Activated CD4-positive, alpha-beta T cell treated with anti-CD3 and anti-CD28 coated beads for 36 hours (primary cell): Measurements from ENCODE around the gene NCKAP5. TPM values are rescaled to one million over a fixed set of nuclear protein-coding genes. Genes with fewer than 3 reads are reported as not detected.

Experiments used
- ATAC-seq: fragments of 200-7000 bp; cut with Tn5 transposase; one replicate; pipeline ENCODE4 v1.10.0; 2021; ENCODE audit warnings: mild to moderate bottlenecking, moderate library complexity
- CTCF ChIA-PET: fragments of 350-600 bp; sonication (Branson Sonifier 250); formaldehyde crosslinking; loops from one replicate; lab custom pipeline; 2021; ENCODE audit warnings: antibody characterized with exemption; lab: Charles Lee
- POLR2A ChIA-PET: fragments of 350-600 bp; sonication (Branson Sonifier 250); formaldehyde crosslinking; loops from one replicate; lab custom pipeline; 2021; ENCODE audit warnings: antibody characterized with exemption, inconsistent platforms; lab: Charles Lee
- DNase-seq: peaks from one replicate; pipeline ENCODE4 v3.0.0-alpha.2; 2020
- H3K27ac Mint-ChIP-seq: one replicate; pipeline ENCODE4 v1.8.0; 2021; ENCODE audit warnings: mixed read lengths
- H3K27me3 Mint-ChIP-seq: one replicate; pipeline ENCODE4 v1.8.0; 2021; ENCODE audit warnings: mixed read lengths
- H3K36me3 Mint-ChIP-seq: one replicate; pipeline ENCODE4 v1.8.0; 2021; ENCODE audit warnings: low read depth, mixed read lengths
- H3K4me1 Mint-ChIP-seq: one replicate; pipeline ENCODE4 v1.8.0; 2021; ENCODE audit warnings: mixed read lengths
- H3K4me3 Mint-ChIP-seq: one replicate; pipeline ENCODE4 v1.8.0; 2021; ENCODE audit warnings: mild to moderate bottlenecking, moderate library complexity, mixed read lengths
- H3K9me3 Mint-ChIP-seq: one replicate; pipeline ENCODE4 v1.8.0; 2021; ENCODE audit warnings: low read depth, mixed read lengths
- intact Hi-C, 2 experiments: fragments of 100-400 bp; cut with DNase I in 1 of 2; cut with micrococcal nuclease in 1 of 2; formaldehyde crosslinking; loops; one replicate each; pipeline versions ENCODE4 v1.14.2 to v1.15.1; 2022 to 2024; cut with DNase I, micrococcal nuclease
- total RNA-seq, 2 experiments: library from RNA; stranded (reverse); gene quantifications; one replicate each; pipeline ENCODE4 v1.2.3, GENCODE V29; 2021

Gene NCKAP5
- total RNA-seq, 2 experiments from 2014 or later: not detected

DNA sequence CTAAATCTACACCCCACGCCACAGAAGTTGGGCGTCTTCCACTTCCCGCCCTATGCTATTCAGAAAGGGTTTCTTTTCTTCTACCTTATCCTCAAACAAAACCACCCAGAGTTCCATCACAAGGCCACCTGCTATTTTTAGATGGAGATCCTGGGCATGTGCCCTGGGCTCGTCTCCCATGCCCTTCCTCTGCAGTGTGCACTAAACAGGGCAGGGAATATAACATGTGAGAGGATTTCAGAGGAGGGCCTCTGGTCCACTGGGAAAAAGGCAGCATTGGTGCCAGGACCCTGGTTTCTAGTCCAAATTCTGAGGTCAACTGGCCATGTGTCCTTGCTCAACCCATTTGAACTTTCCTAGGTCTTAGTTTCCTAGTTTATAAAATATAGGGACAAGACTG lies 320.0 kb downstream of the NCKAP5 start:
- ChIA-PET CTCF (interaction anchor here (0.7 kb wide), 1 partner anchor 1488 kb away, joined by 3 read pairs; no protein-coding TSS in a partner anchor), POLR2A (no interaction called here)
- Mint-ChIP-seq H3K27ac (no peak overlapping the region), H3K9me3 (no peaks in the 10 kb centered on the region), H3K27me3 (no peaks in the 10 kb centered on the region), H3K36me3 (no peaks in the 10 kb centered on the region), H3K4me1 (no peaks in the 10 kb centered on the region), H3K4me3 (no peak overlapping the region)
- intact Hi-C loops: no loop called here
- ATAC-seq (no peak), DNase-seq (no peak)

DNA sequence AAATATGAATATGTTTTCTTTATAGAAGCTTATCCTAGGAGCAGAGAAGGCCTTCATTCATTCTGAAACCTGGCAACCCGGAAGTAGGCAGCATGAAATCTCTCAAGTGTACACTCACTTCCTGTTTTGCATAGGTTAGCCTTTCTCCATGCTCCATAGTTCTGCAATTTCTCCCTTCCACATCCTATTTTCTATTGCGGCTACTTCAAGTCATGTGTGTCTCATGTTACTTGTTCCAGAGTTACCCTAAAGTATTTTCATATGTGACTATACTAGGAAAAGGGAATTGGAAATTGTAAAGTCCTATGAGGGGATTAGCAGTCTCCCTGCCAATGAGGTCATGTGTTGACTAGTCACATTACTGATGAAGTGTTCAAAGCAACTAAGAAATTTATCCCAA lies 320.6 kb downstream of the NCKAP5 start:
- no peak overlapping the region for H3K4me3 Mint-ChIP-seq
- ChIA-PET CTCF (interaction anchor here (0.7 kb wide), 1 partner anchor 1488 kb away, joined by 3 read pairs; no protein-coding TSS in a partner anchor), POLR2A (no interaction called here)
- no peak for ATAC-seq
- H3K9me3 Mint-ChIP-seq: no peaks in the 10 kb centered on the region
- intact Hi-C loops: no loop called here
- H3K27ac Mint-ChIP-seq: no peak overlapping the region
- H3K27me3 Mint-ChIP-seq: no peaks in the 10 kb centered on the region
- no peak for DNase-seq
- no peaks in the 10 kb centered on the region for H3K4me1 Mint-ChIP-seq
- H3K36me3 Mint-ChIP-seq: no peaks in the 10 kb centered on the region

DNA sequence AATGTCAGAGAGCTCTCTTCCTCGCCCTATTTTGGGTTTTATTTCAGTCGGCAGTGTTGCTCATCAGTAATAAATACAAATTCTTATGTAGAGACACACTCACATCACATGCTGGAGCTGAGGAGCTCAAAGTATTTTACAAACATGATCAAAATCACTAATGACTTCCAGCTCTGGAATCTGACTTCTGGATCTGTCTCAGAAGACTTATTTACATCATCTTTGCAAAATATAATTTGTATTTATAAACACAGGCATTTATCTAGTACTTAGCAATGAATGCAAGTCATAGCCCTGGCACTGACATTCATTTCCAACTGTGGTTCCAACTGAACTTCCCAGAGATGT lies 327.1 kb downstream of the NCKAP5 start:
- CTCF ChIA-PET: interaction anchor here (0.7 to 1.2 kb wide), 2 partner anchors 51 to 603 kb away, joined by 3 to 4 read pairs; no protein-coding TSS in a partner anchor
- Mint-ChIP-seq H3K9me3 (no peaks in the 10 kb centered on the region), H3K27ac (no peak overlapping the region), H3K27me3 (no peaks in the 10 kb centered on the region), H3K36me3 (no peaks in the 10 kb centered on the region), H3K4me3 (no peak overlapping the region), H3K4me1 (no peaks in the 10 kb centered on the region)
- intact Hi-C loops: no loop called here
- DNase-seq: no peak
- POLR2A ChIA-PET: no interaction called here
- no peak for ATAC-seq

DNA sequence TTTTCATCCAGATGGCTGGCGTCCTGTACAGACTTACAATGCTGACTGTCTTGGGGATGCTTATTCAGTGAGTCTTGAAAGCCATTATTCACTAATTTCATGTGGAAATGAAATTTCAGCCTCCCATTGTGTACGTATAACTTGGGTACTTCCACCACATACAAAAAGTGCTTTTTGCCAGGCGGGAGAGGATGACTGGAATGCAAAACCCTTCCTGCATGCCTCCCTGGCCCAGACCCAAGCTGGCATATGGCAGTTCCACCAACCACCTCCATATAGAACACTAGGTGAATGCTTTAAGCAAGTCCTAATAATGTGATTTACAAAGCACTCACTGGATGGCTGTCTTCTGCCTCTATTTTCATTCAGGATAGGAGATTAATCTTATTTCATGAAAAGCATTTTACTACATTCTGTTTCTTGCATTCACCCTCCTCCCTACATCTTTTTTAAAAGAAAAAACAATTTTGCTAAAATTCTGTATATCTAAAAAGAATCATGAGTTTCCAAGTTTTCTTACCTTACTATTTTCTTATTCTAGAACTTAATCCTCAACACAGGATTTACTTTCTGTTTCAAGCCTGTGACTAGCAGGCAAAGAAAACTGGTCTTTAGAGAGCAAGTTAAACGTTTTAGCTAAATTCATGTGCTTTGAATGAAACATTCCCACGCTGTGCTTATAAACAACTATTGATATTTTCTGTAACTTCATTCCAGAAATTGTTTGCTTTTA lies 327.6 kb downstream of the NCKAP5 start:
- intact Hi-C loops: no loop called here
- Mint-ChIP-seq H3K4me3 (no peak overlapping the region), H3K27ac (no peak overlapping the region), H3K4me1 (no peaks in the 10 kb centered on the region), H3K27me3 (no peaks in the 10 kb centered on the region), H3K36me3 (no peaks in the 10 kb centered on the region), H3K9me3 (no peaks in the 10 kb centered on the region)
- ATAC-seq (no peak), DNase-seq (no peak)
- CTCF ChIA-PET: interaction anchor here (0.7 to 1.2 kb wide), 2 partner anchors 51 to 603 kb away, joined by 3 to 4 read pairs; no protein-coding TSS in a partner anchor
- POLR2A ChIA-PET: no interaction called here

DNA sequence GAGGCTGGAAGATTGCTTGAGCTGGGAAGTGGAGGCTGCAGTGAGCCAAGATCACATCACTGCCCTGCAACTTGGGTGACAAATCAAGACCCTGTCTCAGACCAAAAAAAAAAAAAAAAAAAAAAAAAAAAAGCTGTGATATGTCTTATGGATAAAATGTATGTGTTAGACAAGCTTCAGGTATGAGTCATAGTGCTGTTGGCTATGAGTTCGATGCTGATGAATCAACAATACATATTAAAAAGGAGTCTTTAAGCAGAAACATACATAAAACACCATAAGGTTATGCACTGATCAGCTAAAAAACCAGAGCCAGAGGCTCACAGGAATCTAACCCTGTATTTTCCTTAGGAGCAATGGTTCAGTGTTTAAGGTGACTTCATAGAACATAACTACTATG lies 332.3 kb downstream of the NCKAP5 start:
- no peaks in the 10 kb centered on the region for H3K27me3 Mint-ChIP-seq
- H3K36me3 Mint-ChIP-seq: no peaks in the 10 kb centered on the region
- H3K27ac Mint-ChIP-seq: no peak overlapping the region
- no peak overlapping the region for H3K4me3 Mint-ChIP-seq
- no peaks in the 10 kb centered on the region for H3K9me3 Mint-ChIP-seq
- intact Hi-C loops: no loop called here
- ChIA-PET CTCF (no interaction called here), POLR2A (no interaction called here)
- DNase-seq (no peak), ATAC-seq (no peak)
- H3K4me1 Mint-ChIP-seq: no peaks in the 10 kb centered on the region

DNA sequence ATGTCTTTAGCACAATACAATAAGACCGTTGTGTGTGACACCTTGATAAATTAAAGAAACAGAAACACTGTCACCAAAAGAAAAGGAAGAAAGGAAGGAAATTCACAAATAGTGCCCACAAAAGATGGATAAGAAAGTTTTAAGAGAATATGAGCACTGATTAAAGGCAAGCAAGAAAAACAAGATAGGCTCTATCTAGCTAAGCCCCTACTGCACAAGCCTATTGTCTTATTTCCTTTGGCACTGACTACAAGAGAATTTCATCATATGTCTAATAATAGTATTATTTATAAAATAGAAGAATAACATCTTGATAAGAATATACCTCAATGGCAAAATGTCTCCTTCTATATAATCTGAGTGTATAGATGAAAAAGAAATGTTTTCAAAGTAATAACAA lies 335.7 kb downstream of the NCKAP5 start:
- H3K27ac Mint-ChIP-seq: no peak overlapping the region
- ChIA-PET POLR2A (no interaction called here), CTCF (no interaction called here)
- DNase-seq (no peak), ATAC-seq (no peak)
- H3K27me3 Mint-ChIP-seq: no peaks in the 10 kb centered on the region
- intact Hi-C loops: no loop called here
- no peaks in the 10 kb centered on the region for H3K4me1 Mint-ChIP-seq
- H3K4me3 Mint-ChIP-seq: no peak overlapping the region
- H3K36me3 Mint-ChIP-seq: no peaks in the 10 kb centered on the region
- no peaks in the 10 kb centered on the region for H3K9me3 Mint-ChIP-seq

DNA sequence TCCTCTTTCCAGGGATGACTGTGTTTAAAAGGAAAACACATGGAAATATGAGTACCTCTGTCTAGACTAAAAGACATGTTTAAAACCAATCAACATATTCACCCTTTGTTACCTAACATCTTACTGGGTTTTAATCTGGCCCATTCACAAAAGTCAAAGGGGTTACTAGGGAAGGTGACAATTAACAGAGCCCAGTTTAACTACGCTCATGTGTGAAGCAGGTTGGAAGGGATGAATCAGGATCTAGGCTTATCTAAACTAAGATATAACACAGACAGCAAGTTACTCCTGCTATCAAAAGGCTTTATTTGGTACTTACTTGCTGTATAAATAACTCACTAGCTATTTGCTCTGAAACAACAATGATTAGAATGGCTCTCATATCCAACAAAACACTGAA lies 337.0 kb downstream of the NCKAP5 start:
- H3K9me3 Mint-ChIP-seq: no peaks in the 10 kb centered on the region
- H3K27me3 Mint-ChIP-seq: no peaks in the 10 kb centered on the region
- no peak overlapping the region for H3K4me3 Mint-ChIP-seq
- no peak for DNase-seq
- CTCF ChIA-PET: no interaction called here
- no peak overlapping the region for H3K27ac Mint-ChIP-seq
- ATAC-seq: no peak
- intact Hi-C loops: no loop called here
- no peaks in the 10 kb centered on the region for H3K36me3 Mint-ChIP-seq
- POLR2A ChIA-PET: no interaction called here
- H3K4me1 Mint-ChIP-seq: no peaks in the 10 kb centered on the region

DNA sequence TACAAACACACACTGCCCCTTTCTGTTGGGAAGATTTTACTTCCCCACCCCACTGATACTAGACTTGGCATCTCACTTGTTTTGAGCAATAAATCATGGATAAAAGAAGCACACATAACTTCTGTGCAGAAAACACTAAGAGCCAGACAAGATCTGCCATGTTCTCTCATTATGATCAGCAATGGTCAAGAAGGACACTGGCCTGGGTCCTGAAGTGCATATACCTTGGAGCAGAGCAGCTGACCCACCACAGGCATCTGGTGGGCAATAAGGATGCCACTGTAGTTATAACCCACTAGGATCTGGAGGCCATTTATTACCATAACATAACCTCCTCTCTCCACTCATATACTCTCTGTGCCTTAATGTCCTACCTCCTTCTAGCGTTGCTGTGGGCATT lies 338.3 kb downstream of the NCKAP5 start:
- ATAC-seq (no peak), DNase-seq (no peak)
- Mint-ChIP-seq H3K9me3 (no peaks in the 10 kb centered on the region), H3K27ac (no peak overlapping the region), H3K36me3 (no peaks in the 10 kb centered on the region), H3K4me1 (no peaks in the 10 kb centered on the region), H3K4me3 (no peak overlapping the region), H3K27me3 (no peaks in the 10 kb centered on the region)
- intact Hi-C loops: no loop called here
- ChIA-PET POLR2A (no interaction called here), CTCF (no interaction called here)

DNA sequence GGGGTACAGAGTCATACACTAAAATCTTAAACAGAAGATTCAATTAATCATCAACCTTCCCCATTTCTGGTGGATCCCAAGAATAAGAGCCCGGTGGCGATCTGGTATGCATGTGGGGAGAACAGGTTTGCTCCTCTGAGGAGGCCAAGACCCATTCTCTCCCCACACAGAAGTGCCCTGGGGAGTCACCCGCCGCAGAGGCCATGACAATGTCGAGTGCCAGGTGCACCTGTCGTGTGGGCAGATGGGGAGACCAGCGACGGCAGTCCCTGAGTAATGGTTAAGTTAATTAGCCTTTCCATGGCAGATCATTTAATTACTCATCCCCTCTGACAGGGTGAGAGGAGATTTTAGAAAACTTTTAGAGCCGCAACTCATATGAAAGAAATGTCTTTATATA lies 345.0 kb downstream of the NCKAP5 start:
- no peak overlapping the region for H3K4me3 Mint-ChIP-seq
- H3K36me3 Mint-ChIP-seq: no peaks in the 10 kb centered on the region
- no peaks in the 10 kb centered on the region for H3K4me1 Mint-ChIP-seq
- DNase-seq: no peak
- ChIA-PET POLR2A (no interaction called here), CTCF (no interaction called here)
- intact Hi-C loops: no loop called here
- no peak for ATAC-seq
- no peaks in the 10 kb centered on the region for H3K27me3 Mint-ChIP-seq
- no peak overlapping the region for H3K27ac Mint-ChIP-seq
- H3K9me3 Mint-ChIP-seq: no peaks in the 10 kb centered on the region

DNA sequence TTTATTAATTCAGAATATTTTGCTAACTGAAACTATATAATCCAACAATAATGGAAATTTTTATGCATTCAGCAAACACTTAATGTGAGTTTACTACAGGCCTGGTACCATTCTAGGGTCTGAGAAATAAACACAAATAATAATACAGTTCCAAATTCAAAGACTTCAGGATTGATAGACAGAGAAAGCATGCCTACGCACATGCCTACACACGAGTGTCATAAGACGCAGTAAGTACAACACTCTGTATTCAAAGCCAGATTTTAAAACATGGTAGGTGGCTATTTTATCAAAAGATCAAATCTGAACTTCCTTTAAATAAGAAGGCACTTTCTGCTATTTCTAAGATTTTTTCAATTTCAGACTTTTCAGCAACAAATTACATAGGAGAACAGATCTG lies 346.9 kb downstream of the NCKAP5 start:
- no peak for ATAC-seq
- POLR2A ChIA-PET: no interaction called here
- CTCF ChIA-PET: no interaction called here
- DNase-seq: no peak
- H3K27ac Mint-ChIP-seq: no peak overlapping the region
- intact Hi-C loops: no loop called here
- H3K4me1 Mint-ChIP-seq: no peaks in the 10 kb centered on the region
- H3K9me3 Mint-ChIP-seq: no peaks in the 10 kb centered on the region
- no peaks in the 10 kb centered on the region for H3K27me3 Mint-ChIP-seq
- H3K4me3 Mint-ChIP-seq: no peak overlapping the region
- H3K36me3 Mint-ChIP-seq: no peaks in the 10 kb centered on the region

DNA sequence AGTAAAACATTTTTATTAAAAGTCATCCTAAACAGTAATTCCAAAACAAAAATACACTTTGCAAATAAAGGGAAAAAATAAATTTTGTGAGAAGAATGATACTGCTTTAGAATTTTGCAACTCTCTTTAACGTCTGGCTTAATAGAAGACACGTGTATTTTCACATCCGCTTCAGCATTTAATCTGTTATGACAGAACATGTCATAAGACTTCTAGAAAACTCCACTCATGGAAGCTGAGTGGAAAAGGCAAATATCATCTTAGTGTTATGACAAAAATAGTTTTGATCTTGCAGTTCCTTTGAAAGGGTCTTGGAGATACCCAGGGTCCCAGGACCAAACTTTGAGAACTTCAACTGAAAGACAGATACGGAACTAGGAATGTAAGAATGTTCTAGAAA lies 350.1 kb downstream of the NCKAP5 start:
- no peaks in the 10 kb centered on the region for H3K9me3 Mint-ChIP-seq
- DNase-seq: no peak
- H3K4me3 Mint-ChIP-seq: no peak overlapping the region
- intact Hi-C loops: no loop called here
- ChIA-PET POLR2A (no interaction called here), CTCF (no interaction called here)
- no peaks in the 10 kb centered on the region for H3K36me3 Mint-ChIP-seq
- ATAC-seq: no peak
- no peak overlapping the region for H3K27ac Mint-ChIP-seq
- H3K27me3 Mint-ChIP-seq: no peaks in the 10 kb centered on the region
- H3K4me1 Mint-ChIP-seq: no peaks in the 10 kb centered on the region

DNA sequence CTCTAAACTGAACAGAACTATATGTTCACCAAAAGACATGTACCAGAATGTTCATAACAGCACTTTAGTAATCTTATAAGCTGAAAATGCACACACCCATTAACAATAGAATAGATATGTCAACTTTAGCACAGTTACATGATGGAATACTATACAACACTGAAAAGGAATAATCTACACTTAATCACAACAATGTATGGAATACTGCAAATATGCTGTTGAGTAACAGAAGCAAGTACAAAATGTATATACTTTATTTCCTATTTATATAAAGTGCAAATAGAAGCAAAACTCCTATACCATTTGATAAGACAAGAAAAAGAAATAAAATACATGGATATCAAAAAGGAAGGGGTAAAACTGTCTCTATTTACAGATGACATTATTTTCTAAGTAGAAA lies 352.8 kb downstream of the NCKAP5 start:
- DNase-seq (no peak), ATAC-seq (no peak)
- H3K36me3 Mint-ChIP-seq: no peaks in the 10 kb centered on the region
- intact Hi-C loops: no loop called here
- H3K4me1 Mint-ChIP-seq: no peaks in the 10 kb centered on the region
- no peaks in the 10 kb centered on the region for H3K27me3 Mint-ChIP-seq
- ChIA-PET CTCF (no interaction called here), POLR2A (no interaction called here)
- H3K9me3 Mint-ChIP-seq: no peaks in the 10 kb centered on the region
- H3K27ac Mint-ChIP-seq: no peak overlapping the region
- no peak overlapping the region for H3K4me3 Mint-ChIP-seq
